K562 (cell line): Measurements from ENCODE around the gene HMGN1. TPM values are rescaled to one million over a fixed set of nuclear protein-coding genes. Genes with fewer than 3 reads are reported as not detected.
"Not testable (repeated sequence)": the region's sequence is repeated elsewhere in the genome, so short reads cannot be mapped to it uniquely, and the experiment has no call there.

ENCODE experiments used
- ATAC-seq: fragments of 200-7000 bp; cut with Tn5 transposase; 3 replicates; pipeline ENCODE4 v1.9.1; 2020; ENCODE audit warnings: moderate library complexity
- BruUV-seq: library from RNA; stranded (reverse); fragments of 400-500 nt; replicated peaks from 2 replicates; lab custom pipeline; 2021; lab: Mats Ljungman, UMichigan
- CTCF ChIA-PET: fragments of 300-600 bp; formaldehyde crosslinking; extraction: SDS; loops from one replicate; lab custom pipeline; 2021; ENCODE audit warnings: low intra/inter-chr PET ratio; lab: Yijun Ruan, JAX
- POLR2A ChIA-PET: fragments of 300-600, 350-650 bp; sonication (Branson Sonifier 250); formaldehyde crosslinking; extraction: SDS; loops from one replicate; lab custom pipeline; 2021; ENCODE audit warnings: antibody characterized with exemption, inconsistent platforms; lab: Yijun Ruan, JAX
- DNase-seq, 4 experiments: peaks; one replicate each; pipeline versions ENCODE4 v3.0.0 to v3.0.0-alpha.2; 2011 to 2018; ENCODE audit warnings: low spot score in 3 of 4, mixed read lengths in 3 of 4; ENCODE audit errors: extremely low read depth in 1 of 4
- FAIRE-seq: peaks from 2 replicates; lab custom pipeline; 2011; peaks lifted over from hg19 to GRCh38; lab: Jason Lieb, UNC
- H2AFZ ChIP-seq: 2 replicates; pipeline ENCODE4 v1.6.0; 2011; ENCODE audit warnings: low read depth, low read length, control low read depth, inconsistent platforms
- H3K27ac ChIP-seq: fragments of 200-600 bp; 3 replicates; pipeline ENCODE4 v1.8.0; 2011; ENCODE audit warnings: low read depth, mild to moderate bottlenecking, control low read depth, inconsistent platforms, low read length, moderate library complexity, mixed read lengths; ENCODE audit errors: extremely low read depth
- H3K27me3 ChIP-seq, 2 experiments: fragments of 300-600 bp in 1 of 2; 2 replicates in 1 of 2; 3 replicates in 1 of 2; pipeline versions ENCODE4 v1.6.0 to v1.8.0; 2011; ENCODE audit warnings: inconsistent platforms in 2 of 2, low read length in 2 of 2, mild to moderate bottlenecking in 1 of 2, mixed read lengths in 1 of 2, moderate library complexity in 1 of 2; ENCODE audit not compliant: control insufficient read depth in 2 of 2, insufficient read depth in 2 of 2
- H3K36me3 ChIP-seq: fragments of 300-600 bp; 3 replicates; pipeline ENCODE4 v1.8.0; 2011; ENCODE audit warnings: mild to moderate bottlenecking, low read length, inconsistent platforms; ENCODE audit not compliant: control insufficient read depth, insufficient read depth
- H3K4me1 ChIP-seq, 2 experiments: fragments of 200-600 bp in 1 of 2; replicated peaks in 1 of 2; 2 replicates in 1 of 2; 3 replicates in 1 of 2; pipeline versions ENCODE4 v1.5.1 to v1.8.0; 2011; ENCODE audit warnings: inconsistent platforms in 2 of 2, low read length in 2 of 2, mild to moderate bottlenecking in 1 of 2, mixed read lengths in 1 of 2, moderate library complexity in 1 of 2; ENCODE audit not compliant: control insufficient read depth in 2 of 2, insufficient read depth in 2 of 2
- H3K4me2 ChIP-seq: 2 replicates; pipeline ENCODE4 v1.6.1; 2011; ENCODE audit warnings: low read length, control low read depth, inconsistent platforms, mixed read lengths; ENCODE audit not compliant: insufficient read depth
- H3K4me3 ChIP-seq: fragments of 200-600 bp; sonication (generic), shearing (Covaris generic); 2 replicates; pipeline ENCODE4 v1.5.1; 2016; ENCODE audit warnings: control low read depth, inconsistent platforms
- H3K79me2 ChIP-seq: fragments of 200-600 bp; 3 replicates; pipeline ENCODE4 v1.8.0; 2011; ENCODE audit warnings: low read length, inconsistent platforms; ENCODE audit not compliant: control insufficient read depth, insufficient read depth
- H3K9ac ChIP-seq, 2 experiments: 2 replicates each; pipeline versions ENCODE4 v1.6.0 to v1.6.1; 2011; ENCODE audit warnings: low read depth in 2 of 2, low read length in 2 of 2, control low read depth in 1 of 2, inconsistent platforms in 1 of 2, mild to moderate bottlenecking in 1 of 2, mixed read lengths in 1 of 2; ENCODE audit not compliant: insufficient read depth in 1 of 2
- H3K9me1 ChIP-seq: one replicate; pipeline ENCODE4 v1.6.0; 2011; ENCODE audit warnings: inconsistent platforms, mild to moderate bottlenecking, low read length, moderate library complexity; ENCODE audit not compliant: control insufficient read depth, insufficient read depth
- H3K9me3 ChIP-seq: replicated peaks from 2 replicates; pipeline ENCODE4 v1.5.1; 2011; ENCODE audit warnings: low read depth, low read length, inconsistent platforms; ENCODE audit not compliant: control insufficient read depth, insufficient read depth
- H4K20me1 ChIP-seq: replicated peaks from 2 replicates; pipeline ENCODE4 v1.6.1; 2011; ENCODE audit warnings: low read length, inconsistent platforms, mixed read lengths; ENCODE audit not compliant: control insufficient read depth, insufficient read depth
- FOSL1 ChIP-seq: fragments of 200-800 bp; sonication (Bioruptor generic); conservative IDR thresholded peaks from 2 replicates; pipeline ENCODE4 v1.6.1; 2016; ENCODE audit warnings: missing genetic modification characterization, missing compliant biosample characterization
- WGBS: fragments of 100-300 bp; shearing (Covaris generic); methylation state at CpG from one replicate; pipeline ENCODE4 v1.1.6; 2016; ENCODE audit warnings: low coverage, mixed read lengths; ENCODE audit not compliant: insufficient coverage; ENCODE audit errors: missing lambda C conversion rate; 5-methylcytosine and 5-hydroxymethylcytosine counted together
- in situ Hi-C: fragments of 300-500 bp; cut with MboI; formaldehyde crosslinking; loops from 4 replicates; pipeline ENCODE4 v1.15.0; 2018; ENCODE audit warnings: inconsistent platforms, mixed read lengths
- intact Hi-C: fragments of 100-400 bp; cut with micrococcal nuclease; formaldehyde crosslinking; loops from 2 replicates; pipeline ENCODE4 v1.14.2; 2022
- polyA plus RNA-seq, 8 experiments: library from polyadenylated mRNA; depleted of rRNA in 4 of 8; stranded (reverse) in 5 of 8; unstranded in 3 of 8; fragments of >200 nt; fragmentation: Nextera tagmentation in 2 of 8; fragmentation: Illumina TruSeq in 1 of 8; extraction: Ambion mirVana in 2 of 8; extraction: Trizol in 1 of 8; gene quantifications; 2 replicates each; pipeline versions ENCODE4 v1.2.1 to v1.2.3, GENCODE V29; 2011 to 2014; ENCODE audit warnings: inconsistent platforms in 1 of 8, missing spikeins in 1 of 8
- total RNA-seq, 7 experiments: library from RNA; depleted of rRNA in 6 of 7; stranded (reverse); fragments of >200 nt in 6 of 7; fragmentation: Illumina TruSeq in 2 of 7; extraction: Trizol in 2 of 7; gene quantifications; 2 replicates each; pipeline versions ENCODE4 v1.2.1 to v1.2.3, GENCODE V29; 2011 to 2021; ENCODE audit warnings: low replicate concordance in 1 of 7
- TF ChIP-seq, protein P1 (sequence below): sonication (generic); formaldehyde crosslinking; IDR thresholded peaks from 2 replicates; pipeline ENCODE4 v1.4.0; 2020; ENCODE audit warnings: mild to moderate bottlenecking, missing genetic modification reagents
- TF ChIP-seq, protein P2 (sequence below), 2 experiments: fragments of 450-650 bp in 1 of 2; sonication (generic) in 1 of 2; formaldehyde crosslinking in 1 of 2; IDR thresholded peaks in 1 of 2; conservative IDR thresholded peaks in 1 of 2; 2 replicates each; pipeline versions ENCODE4 v1.6.1 to v1.8.1; 2016 to 2023; ENCODE audit warnings: mild to moderate bottlenecking in 2 of 2, moderate library complexity in 2 of 2, inconsistent platforms in 1 of 2, missing genetic modification reagents in 1 of 2

The HMGN1 gene
- total and polyA plus RNA-seq, 9 of the 15 experiments (the other 6 are each of a cell fraction or from before 2014, with no cell fraction given): 124 to 626 (median 498) TPM

DNA sequence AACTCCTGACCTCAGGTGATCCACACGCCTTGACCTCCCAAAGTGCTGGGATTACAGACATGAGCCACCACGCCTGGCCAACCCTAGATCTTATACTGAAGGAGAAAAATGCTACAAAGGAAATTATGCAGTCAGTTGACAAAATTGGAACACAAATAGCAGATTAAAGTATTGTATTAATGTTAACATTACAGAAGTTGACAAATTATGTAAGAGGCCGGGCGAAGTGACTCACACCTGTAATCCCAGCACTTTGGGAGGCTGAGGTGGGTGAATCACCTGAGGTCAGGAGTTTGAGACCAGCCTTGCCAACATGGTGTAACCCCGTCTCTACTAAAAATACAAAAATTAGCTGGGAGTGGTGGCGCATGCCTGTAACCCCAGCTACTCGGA lies 21.0 kb upstream of the HMGN1 start:
- CTCF ChIA-PET, H3K4me3 ChIP-seq, H3K27ac ChIP-seq, H3K4me2 ChIP-seq, DNase-seq, H3K79me2 ChIP-seq, H3K9me1 ChIP-seq, FAIRE-seq, BruUV-seq, in situ Hi-C loops, H3K27me3 ChIP-seq, ATAC-seq, H4K20me1 ChIP-seq, H3K9me3 ChIP-seq, H3K36me3 ChIP-seq: not testable (repeated sequence)
- Histone ChIP-seq H2AFZ (peak overlapping the region; percentile 81; the same call in 1 of the 2 replicates), H3K9ac (0 out of 4 replicates have a peak overlapping the region, but pooled peaks of 1 of the 2 experiments have one; percentile 39), H3K4me1 (peaks cover 13 to 19% of the 10 kb centered on the region in 2 experiments)
- 45% methylated on average over 7 of the region's 7 CpGs for WGBS
- POLR2A ChIA-PET: interaction anchor here (0.6 to 1.9 kb wide), 16 partner anchors 8 to 75 kb away, joined by 3 to 21 read pairs (median 4); partner anchors contain the start of genes BRWD1, HMGN1 and LCA5L
- intact Hi-C loops: loop anchor here (1.0 to 5.0 kb wide), 2 partner anchors 21 to 72 kb away; partner anchors contain the start of gene HMGN1
- TF ChIP-seq, protein P1, sequence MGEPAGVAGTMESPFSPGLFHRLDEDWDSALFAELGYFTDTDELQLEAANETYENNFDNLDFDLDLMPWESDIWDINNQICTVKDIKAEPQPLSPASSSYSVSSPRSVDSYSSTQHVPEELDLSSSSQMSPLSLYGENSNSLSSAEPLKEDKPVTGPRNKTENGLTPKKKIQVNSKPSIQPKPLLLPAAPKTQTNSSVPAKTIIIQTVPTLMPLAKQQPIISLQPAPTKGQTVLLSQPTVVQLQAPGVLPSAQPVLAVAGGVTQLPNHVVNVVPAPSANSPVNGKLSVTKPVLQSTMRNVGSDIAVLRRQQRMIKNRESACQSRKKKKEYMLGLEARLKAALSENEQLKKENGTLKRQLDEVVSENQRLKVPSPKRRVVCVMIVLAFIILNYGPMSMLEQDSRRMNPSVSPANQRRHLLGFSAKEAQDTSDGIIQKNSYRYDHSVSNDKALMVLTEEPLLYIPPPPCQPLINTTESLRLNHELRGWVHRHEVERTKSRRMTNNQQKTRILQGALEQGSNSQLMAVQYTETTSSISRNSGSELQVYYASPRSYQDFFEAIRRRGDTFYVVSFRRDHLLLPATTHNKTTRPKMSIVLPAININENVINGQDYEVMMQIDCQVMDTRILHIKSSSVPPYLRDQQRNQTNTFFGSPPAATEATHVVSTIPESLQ (CRISPR knock-in tag): 0 out of 2 replicates have a peak, but pooled peaks have one; percentile 11
- TF ChIP-seq FOSL1 (tag): peak; percentile 49
- TF ChIP-seq, protein P2, sequence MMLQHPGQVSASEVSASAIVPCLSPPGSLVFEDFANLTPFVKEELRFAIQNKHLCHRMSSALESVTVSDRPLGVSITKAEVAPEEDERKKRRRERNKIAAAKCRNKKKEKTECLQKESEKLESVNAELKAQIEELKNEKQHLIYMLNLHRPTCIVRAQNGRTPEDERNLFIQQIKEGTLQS (IDR thresholded peaks at IDR 0.05): not testable (repeated sequence)
- TF ChIP-seq, protein P2 (CRISPR knock-in tag; conservative IDR thresholded peaks at IDR 0.05): 0 out of 2 replicates have a peak, but pooled peaks have one; percentile 10
